NCI-H526 (cell line): ENCODE data around the gene ADARB2.

Experiments used
- DNase-seq, 2 experiments: peaks; one replicate each; lab custom pipeline; 2025; lab: John Stamatoyannopoulos, UW

Gene ADARB2

DNA sequence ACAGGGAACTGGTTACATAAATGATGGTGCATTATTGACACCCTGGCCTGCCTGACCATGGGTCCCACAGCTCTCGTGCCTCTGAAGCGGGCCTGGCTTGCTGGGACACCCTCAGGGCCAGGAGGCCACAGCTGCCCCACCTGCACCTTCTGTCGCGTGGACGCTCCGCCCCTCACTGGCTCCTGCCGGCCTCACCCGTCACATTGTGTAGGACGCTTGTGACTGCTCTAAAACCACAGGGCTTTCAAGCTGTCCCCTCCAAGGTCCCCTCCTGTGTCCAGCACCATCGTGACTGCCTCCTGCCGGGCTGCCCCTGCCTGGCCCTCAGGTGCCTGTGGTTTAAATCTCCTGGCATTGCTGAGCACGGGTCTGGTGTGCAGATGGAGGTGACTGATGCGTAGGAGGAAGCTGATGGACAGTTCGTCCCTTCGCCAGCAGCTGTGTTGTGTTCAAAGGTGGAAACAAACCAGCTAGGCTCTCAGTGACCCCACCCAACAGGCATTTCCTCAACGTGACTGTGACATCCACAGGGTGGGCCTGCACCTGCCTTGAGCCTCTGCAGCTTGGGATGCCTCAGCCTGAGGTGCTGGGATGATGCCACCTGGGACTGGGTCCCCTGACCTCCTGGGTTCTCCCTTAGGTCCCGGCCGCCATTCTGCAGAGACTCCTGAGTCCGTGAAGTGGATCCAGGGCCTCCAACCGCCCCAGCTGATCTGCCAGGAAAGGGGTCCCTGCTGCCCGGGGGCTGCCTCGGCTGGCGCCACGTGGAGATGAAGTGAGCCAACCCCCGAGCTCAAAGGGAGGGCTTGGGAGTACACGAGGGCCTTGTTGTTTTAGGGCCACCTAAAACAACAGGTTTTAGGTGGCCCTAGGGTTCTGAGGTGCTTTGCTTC lies 532.6 kb downstream of the ADARB2 start:
- DNase-seq, result no peak

DNA sequence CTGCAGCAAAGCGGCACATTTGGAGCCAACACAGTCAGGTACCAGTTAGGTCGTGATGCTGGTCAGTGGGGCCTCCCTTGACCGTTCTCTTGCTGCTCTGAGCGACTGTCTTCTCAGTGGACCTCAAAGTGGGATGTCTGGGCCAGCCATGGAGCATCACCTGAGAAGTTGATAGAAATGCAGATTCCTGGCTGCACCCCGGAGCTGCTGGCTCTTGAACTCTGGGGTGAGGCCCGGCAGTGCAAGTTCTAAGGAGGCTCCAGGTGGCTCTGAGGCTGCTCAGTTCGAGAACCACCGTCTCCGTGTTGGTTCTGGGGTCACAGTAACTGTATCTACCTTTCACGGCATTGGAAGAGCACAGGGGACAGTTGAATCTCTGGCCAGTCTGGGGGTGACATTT lies 533.6 kb downstream of the ADARB2 start:
- DNase-seq, result no peak

DNA sequence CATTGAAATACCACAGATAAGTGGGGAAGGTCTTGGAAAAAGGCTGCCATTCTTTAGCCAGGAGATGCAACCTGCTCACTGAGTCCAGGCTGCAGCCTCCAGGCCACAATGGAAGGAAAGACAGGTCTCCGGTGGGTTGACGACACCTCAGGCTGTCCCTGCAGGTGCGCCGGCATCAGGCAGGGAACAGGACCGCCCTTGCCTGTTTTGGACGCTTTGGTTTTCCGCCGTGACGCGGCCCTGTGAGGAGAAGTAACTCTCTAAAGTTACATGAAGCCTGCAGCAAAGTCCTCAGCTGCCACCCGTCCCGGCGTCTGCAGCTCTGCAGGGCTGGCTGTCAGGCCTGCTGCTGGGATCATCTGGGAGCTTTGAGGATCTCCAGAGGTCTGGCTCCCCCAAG lies 534.1 kb downstream of the ADARB2 start:
- no peak for DNase-seq

DNA sequence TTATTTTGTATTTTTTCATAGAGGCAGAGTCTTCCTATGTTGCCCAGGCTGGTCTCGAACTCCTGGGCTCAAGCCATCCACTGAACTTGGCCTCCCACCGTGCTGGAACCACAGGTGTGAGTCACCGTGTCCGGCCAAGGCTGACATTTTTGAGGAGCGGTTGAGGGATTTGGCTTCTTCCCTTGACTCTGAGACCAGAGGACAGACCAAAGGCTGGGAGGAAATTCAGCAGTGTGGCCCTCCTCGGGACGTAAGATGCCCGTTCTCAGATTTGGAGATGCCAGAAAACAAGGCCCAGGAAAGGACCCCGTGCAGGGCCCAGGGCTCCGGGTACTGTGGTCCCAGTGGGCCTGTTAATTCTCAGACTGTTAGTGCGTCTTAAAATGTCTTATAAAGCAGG lies 535.0 kb downstream of the ADARB2 start:
- DNase-seq, result no peak

DNA sequence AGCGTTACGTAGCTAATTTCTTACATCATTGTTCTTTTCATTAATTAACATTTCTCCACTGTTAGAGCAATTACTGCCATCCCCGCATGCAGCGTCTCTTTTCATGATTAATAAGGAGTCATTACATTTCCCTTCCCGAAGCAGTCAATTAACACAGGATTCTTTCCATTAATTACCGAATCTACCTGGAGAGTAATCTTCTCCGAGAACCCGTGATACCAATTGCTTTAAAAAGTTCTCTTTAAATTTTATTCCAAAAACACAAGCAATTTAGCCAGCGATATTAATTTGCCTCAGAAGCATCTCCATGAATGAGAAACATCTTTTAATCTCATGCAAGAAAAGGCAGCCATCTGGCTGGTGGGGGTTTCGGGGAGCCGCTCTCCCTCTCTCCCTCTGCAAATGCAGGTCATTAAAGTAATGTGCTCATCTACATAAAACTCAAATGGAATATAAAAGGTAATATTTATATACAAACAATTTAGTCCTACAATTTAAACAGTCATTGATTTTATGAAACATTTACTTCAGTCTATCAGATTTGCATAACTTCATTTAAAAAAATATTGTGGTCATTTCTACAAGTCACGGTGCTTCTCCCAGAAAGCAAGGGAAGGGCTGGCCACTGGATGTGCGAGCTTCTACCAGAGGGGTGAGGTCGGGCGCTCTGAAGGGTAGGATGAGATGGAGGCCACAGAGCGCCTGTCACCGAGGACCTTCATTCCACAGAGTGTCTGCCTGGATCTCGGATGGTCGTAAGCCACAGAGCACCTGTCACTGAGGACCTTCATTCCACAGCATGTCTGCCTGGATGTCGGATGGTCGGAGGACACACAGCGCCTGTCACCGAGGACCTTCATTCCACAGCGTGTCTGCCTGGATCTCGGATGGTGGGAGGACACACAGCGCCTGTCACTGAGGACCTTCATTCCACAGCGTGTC lies 536.2 kb downstream of the ADARB2 start:
- no peak for DNase-seq

DNA sequence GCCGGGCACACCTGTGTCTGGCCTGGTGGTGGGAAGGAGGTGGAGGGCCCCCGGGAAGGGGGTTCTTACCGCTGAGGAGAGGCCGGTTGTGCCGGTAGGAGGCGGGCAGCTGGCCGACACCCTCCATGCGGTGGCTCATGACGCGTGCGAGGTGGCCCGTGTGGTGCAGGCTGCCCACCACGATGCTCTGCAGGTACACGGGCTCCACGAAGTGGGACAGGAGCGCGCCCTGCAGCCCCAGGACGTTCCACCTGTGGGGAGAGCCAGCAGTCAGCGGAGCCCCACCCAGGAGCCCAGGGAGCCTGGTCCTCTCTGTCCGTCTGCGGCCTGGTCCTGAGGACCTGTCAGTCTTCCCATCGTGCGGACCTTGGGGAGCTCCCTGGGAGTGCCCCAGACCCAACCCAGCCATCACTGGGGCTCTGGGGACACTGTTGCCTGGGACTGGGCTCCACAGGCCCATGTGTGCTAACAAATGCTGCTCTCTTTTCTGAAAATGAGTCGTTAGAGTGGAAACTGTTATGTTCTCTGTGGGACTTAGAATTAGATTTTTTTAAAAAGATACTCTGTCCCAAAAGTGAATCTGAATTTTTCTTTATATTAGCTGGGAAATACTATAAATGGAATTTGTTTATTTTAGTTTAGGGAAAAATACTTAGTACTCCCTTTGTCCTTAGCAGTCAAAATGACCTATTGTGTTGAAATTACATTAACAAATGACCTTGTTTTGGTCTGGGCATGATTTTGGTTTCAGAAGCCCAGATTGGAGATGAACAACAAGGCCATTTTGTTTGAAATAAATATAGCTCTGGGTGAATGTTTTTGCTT lies 537.2 kb downstream of the ADARB2 start:
- no peak for DNase-seq

DNA sequence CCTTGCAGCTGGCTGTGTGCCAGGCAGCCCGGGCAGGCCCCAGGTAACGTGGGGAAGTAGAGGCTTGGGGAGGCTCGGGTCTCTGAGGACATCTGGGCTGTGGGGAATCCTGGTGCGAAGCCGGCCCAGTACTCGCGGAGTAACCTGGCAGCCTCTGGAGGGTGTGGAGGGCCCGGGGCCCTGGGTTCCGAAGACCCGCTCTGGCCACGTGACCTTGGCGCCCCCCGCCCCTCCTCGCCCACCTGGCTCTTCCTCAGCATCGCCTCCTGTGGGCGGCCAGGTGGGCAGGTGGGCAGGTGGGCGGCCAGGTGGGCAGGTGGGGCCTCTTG lies 538.0 kb downstream of the ADARB2 start:
- DNase-seq, result no peak

DNA sequence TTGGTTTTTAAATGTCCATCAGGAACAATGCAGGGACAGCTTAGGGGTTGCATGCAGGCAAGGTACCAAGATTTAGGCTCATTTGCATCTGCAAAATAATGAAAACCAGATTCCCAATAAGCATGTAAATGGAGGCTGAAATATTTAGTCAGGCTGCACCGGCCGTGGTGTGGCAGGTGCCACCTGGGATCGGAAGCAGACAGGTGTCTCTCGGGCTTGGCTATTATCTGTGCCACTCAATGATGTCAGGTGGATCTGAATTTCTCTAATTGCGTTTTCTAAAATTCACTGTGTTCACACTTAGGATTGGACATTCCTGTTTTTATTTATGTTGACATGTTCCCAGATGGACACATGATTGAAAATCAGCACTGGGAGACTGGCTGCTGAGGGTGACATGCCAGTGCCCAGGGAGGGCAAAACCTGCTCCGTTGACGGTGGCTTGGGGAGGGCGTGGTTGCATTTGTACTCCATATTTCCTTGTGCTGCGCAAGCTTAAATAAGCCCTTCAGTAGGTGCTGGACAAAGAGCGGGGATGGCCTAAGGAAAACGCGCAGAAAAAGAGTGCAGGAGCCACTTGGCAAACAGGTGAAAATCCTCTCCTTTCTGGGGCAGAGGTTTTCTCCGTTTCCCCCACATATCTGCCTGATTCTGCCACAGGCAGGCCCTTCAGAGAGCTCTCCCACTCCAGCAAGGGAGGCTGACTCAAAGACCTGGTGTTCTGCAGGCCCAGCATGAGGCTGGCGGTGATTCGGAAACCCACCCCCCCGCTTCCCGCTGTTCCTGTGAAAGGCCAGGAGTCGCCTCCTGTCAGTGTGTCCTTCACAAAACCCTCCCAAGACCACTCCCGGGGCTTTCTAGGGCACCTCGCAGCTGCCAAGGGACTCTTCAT lies 538.6 kb downstream of the ADARB2 start:
- no peak for DNase-seq

DNA sequence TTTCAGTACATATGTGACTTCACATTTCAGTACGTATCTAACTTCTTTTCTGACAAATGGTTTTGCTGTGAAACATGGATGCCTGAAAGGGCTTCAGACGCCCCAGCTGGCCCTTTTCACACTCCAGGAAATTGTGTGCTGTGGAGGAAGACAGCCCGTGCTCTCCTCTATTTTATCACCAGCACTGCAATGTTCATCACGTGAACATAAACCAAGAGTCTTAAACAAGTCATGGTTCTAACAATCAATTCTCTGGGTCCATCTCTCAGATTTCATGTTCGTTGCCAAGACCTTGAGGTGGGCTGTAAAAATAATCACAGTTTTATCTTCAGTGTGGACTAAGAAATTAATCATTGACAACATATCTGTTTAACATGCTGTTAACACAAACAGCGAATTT lies 539.9 kb downstream of the ADARB2 start:
- DNase-seq, result no peak

DNA sequence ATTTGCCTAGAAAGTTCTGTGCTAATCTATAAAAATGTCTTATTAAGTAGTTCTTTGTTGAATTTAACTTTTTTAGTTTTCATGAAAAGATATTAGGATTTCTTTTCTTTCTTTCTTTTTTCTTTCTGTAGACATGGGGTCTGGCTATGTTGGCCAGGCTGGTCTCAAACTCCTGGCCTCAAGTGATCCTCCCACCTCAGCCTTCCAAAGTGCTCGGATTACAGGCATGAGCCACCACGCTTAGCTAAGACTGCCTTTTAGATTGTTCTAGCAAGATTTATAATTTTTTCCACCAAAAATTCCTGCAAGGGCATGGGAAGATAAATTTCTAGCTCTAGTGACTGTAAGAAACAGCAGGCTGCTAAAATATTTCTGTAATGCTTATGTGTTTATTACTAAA lies 540.7 kb downstream of the ADARB2 start:
- DNase-seq, result no peak

DNA sequence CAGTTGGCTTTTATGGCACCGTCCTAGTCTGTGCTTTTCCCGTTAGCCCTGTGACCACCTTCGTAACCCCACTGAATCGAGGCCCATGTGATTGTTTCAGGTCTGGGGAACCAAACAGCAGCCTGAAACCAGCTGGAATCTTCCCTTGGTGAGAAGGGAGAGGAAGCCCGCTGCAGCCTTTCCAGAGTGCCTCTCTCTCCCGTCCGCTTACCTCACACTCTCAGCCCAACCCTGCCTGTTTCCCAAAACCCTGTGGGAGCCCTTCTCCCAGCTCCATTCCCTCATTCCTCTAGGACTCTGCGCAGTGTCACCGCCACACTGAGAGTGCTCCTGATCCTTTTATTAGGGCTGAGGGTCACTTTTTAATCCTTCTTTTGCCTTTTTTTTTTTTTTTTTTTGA lies 541.5 kb downstream of the ADARB2 start:
- DNase-seq, result no peak

DNA sequence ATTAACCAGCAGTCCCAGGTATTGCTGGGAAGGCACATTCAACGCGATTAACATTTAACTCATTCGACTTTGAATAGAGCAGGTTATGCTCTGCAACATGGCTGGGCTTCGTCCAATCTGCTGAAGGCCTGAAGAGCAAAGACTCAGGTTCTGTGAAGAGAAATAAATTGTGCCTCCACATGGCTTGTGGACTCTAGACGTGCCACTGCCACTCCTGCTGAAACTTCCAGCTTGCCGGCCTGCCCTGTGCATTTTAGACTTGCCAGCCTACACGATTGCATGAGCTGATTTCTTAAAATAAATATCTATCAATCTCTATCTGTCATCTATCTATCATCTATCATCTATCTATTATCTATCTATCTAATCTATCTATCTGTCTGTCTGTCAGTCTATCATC lies 543.2 kb downstream of the ADARB2 start:
- DNase-seq, result no peak

DNA sequence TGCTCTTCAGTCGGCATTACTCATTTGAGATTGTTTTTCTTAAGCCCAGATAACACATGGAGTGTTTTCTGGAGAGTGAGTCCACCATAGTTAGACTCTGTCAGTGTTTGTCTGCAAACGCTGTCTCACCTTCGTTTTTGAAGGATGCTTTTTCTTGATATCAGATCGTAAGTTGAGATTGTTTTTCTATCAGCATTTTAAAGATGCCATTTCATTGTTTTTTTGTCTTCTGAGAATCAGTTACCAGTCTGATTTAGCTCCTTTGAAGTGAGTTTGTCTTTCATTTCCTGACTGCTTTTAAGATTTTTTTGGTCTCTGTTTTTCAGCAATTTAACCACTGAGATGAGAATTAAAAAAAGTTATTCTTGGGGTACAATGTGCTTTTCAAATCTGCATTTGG lies 543.8 kb downstream of the ADARB2 start:
- DNase-seq, result no peak

DNA sequence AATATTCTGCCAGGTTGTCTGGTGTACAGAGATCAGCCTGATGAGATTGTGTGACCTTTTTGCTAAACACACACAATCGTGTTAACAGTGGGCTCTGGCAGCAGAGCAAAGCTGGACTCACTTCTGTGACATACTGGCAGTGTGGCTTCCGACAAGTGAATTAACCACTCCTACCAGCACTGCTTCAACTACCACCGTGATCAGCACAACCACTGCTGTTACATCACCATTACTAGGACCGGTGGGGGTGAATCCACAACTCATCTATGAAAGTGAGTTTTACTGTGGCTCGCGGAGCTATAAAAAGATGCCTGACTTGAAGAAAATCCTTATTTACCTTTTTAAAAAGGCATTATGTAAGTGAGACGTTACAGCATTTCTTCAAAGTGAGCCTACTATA lies 545.6 kb downstream of the ADARB2 start:
- DNase-seq, result no peak

DNA sequence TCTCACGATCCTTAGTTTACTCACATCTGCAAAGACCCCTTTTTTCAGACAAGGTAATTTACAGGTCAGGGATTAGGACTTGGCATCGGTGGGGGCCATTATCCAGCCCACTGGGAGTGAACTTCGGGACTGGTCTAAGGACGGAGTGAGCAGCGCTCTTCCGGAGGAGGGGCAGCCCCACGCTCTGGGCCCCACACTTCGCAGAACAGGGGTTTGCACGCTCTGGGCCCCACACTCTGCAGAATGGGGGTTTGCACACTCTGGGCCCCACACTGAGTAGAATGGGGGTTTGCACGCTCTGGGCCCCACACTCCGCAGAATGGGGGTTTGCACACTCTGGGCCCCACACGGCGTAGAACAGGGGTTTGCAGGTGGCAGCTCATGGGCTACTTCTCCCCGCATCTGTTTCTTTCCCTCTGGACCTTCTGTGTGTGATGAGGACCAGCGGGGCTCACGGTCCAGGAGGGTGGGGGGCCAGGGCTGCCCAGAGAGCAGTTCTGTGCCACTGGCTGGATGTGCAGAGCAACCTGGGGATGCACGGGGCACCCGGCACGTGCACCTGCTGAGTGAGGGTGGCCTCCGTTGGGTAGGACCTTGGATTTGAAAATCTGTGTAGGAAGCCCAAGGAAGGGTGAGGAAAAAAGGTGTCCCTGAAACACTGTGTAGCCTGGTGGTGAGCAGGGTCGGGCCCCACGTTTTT lies 546.4 kb downstream of the ADARB2 start:
- DNase-seq, result no peak

DNA sequence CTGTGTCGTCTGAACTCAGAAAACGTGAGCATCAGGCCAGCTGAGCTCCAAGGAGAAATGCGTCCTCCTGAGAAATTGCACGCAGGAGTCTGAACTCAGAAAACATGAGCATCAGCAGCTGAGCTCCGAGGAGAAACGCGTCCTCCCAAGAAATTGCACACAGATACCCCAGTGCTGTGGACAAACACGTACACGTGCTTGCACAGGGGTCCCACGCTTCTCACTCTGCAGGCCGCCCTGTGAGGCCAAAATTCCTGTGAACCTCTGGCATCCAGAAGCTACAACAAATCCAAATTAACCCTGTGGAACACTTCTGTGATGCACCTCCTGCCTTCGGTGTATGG lies 547.3 kb downstream of the ADARB2 start:
- DNase-seq, result no peak

DNA sequence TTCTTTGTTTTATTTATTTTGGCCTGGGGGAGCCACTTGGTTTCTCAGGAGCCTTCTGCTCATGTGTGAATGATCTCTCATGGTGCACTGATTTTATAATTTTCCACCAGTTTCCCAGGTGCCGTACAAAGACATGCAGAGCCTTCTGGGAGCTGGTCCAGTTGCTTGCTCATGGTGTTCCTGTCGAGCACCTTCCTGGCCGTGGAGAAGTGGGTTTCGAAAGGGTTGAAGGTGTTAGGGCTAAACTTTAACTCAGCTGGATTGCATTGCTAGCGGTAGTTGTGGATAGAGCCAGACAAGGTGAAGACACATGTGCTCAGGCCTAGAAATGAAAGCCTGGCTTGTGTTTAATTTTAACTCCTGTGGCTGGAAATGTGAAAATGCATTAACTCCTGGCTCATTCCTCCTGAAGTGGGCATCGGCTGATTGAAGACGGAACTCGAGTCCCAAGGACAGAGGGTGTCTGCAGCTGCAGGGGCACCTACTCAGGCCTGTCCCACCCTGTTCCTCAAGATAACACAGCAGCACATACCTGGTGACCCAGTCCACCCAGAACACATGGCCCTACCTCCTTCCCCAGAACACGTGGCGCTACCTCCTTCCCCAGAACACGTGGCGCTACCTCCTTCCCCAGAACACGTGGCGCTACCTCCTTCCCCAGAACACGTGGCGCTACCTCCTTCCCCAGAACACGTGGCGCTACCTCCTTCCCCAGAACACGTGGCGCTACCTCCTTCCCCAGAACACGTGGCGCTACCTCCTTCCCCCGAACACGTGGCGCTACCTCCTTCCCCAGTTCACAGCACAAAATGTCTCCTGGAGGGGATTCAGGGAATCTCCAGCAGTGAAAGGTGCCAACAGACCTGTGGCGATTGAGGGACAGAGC lies 547.9 kb downstream of the ADARB2 start:
- DNase-seq, result no peak

DNA sequence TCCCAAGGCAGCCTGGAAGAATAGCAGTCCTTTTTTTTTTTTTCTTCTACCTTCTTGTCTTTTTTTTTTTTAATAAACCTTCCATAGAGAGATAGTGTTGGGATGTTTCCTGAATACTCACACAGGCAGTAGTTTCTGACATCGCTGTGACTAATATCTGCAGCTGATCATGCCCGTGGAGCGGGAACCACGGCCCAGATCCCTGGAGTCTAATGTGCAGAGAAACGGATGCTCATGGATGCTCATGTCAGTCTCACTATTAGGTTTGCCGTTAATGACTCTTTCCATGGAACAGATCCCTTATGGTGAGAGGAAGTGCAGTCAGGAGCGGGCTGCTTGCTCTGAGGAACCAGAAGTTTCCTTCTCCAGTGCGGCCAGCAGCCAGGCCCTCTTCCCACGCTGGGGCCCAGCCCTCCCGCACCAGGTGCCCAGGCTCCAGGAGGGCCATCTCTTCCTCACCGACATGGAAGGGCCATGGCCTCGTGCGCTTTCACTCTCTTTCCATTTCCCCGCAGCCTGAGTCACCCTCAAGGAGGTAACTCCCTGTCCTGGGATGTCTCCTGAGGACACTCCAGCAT lies 548.7 kb downstream of the ADARB2 start:
- DNase-seq, result no peak

DNA sequence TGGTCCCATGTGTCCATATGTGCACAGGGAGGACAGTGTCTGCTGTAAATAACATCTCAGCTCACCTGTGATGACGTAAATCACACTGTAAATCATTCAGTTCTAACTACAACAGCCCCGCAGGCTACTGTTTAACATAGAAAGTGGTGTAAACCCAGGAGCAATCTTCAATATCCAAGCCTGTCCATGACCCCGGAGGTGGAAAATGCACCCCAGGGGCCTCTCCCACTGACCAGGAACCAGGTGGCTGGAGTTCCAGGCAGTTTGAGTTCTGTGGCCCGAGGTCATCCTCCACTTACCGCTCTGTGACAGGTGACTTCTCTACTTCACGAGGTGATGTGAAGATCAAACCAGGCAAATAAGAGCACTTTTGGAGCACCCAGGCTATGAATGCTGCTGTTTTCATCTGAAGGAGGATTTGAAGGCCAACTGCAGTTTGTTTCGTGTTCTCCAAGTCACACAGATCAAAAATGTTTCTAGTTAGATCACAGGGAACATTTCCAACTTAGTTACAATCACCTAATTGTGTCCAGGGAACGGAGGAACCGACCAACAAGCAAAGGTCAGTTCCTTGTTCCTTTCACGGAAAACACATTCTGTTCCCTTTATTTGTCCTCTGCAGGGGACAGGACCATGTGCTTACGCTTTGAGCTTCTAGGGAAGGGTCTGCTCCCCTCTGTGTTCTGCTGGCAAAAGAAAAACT lies 549.3 kb downstream of the ADARB2 start:
- no peak for DNase-seq
